GM06990 (cell line): Measurements from ENCODE around the gene EIF3K.
"Not testable (repeated sequence)": the region's sequence is repeated elsewhere in the genome, so short reads cannot be mapped to it uniquely, and the experiment has no call there.

ENCODE experiments used
- DNase-seq: peaks from one replicate; pipeline ENCODE4 v3.0.0-alpha.2; 2011; ENCODE audit not compliant: insufficient read length; ENCODE audit errors: extremely low read depth
- H3K27me3 ChIP-seq: replicated peaks from 2 replicates; pipeline ENCODE4 v1.6.0; 2011; ENCODE audit warnings: low read length; ENCODE audit not compliant: control insufficient read depth, insufficient read depth
- H3K36me3 ChIP-seq: 2 replicates; pipeline ENCODE4 v1.5.1; 2011; ENCODE audit warnings: low read length; ENCODE audit not compliant: control insufficient read depth, insufficient read depth
- H3K4me3 ChIP-seq: replicated peaks from 2 replicates; pipeline ENCODE4 v1.5.1; 2011; ENCODE audit warnings: low read depth, mild to moderate bottlenecking, control low read depth, low read length
- CTCF ChIP-seq: IDR thresholded peaks from 2 replicates; pipeline ENCODE4 v1.5.1; 2011; ENCODE audit warnings: low read length, control low read depth, mild to moderate bottlenecking, inconsistent platforms; ENCODE audit not compliant: insufficient read depth, poor library complexity, severe bottlenecking

The EIF3K gene

GRCh38 chr19:38596057-38596981 lies 22.7 kb upstream of the EIF3K start:
- Histone ChIP-seq H3K36me3 (peaks cover 37% of the 10 kb centered on the region), H3K4me3 (no peak overlapping the region), H3K27me3 (no peaks in the 10 kb centered on the region)
- no peak for DNase-seq
- no peak for TF ChIP-seq CTCF

- Histone ChIP-seq H3K27me3 (no peaks in the 10 kb centered on the region), H3K4me3 (no peak overlapping the region), H3K36me3 (peaks cover 36% of the 10 kb centered on the region)
- no peak for DNase-seq
- no peak for TF ChIP-seq CTCF
These were observed 21.9 kb upstream of the EIF3K start for GRCh38 chr19:38597075-38597474.

- TF ChIP-seq CTCF, result no peak
- no peak for DNase-seq
- H3K36me3 ChIP-seq, result peaks cover 28% of the 10 kb centered on the region
- H3K4me3 ChIP-seq, result no peak overlapping the region
- H3K27me3 ChIP-seq, result no peaks in the 10 kb centered on the region
These were observed 19.3 kb upstream of the EIF3K start for GRCh38 chr19:38599722-38600121.

GRCh38 chr19:38602856-38603255 lies 16.1 kb upstream of the EIF3K start:
- H3K36me3 ChIP-seq, result peaks cover 26% of the 10 kb centered on the region

GRCh38 chr19:38606131-38606530 lies 12.9 kb upstream of the EIF3K start:
- no peak for DNase-seq
- TF ChIP-seq CTCF, result no peak
- H3K36me3 ChIP-seq, result peaks cover 34% of the 10 kb centered on the region

More at GRCh38 chr19:38602856-38603255, 16.1 kb upstream of the EIF3K start:
- not testable (repeated sequence) for H3K27me3 ChIP-seq, DNase-seq, H3K4me3 ChIP-seq

GRCh38 chr19:38614289-38614688 lies 4.7 kb upstream of the EIF3K start:
- no peak for DNase-seq
- H3K27me3 ChIP-seq, result no peaks in the 10 kb centered on the region
- TF ChIP-seq CTCF, result no peak
- no peak overlapping the region for H3K4me3 ChIP-seq
- H3K36me3 ChIP-seq, result peaks cover 23% of the 10 kb centered on the region

More at GRCh38 chr19:38606131-38606530, 12.9 kb upstream of the EIF3K start:
- H3K4me3 ChIP-seq, result no peak overlapping the region
- H3K27me3 ChIP-seq, result no peaks in the 10 kb centered on the region
